Kidney capillary endothelial cell (primary cell): Measurements from ENCODE around the gene USP32.
"Not testable (repeated sequence)": the region's sequence is repeated elsewhere in the genome, so short reads cannot be mapped to it uniquely, and the experiment has no call there.

Experiments
- DNase-seq: peaks from one replicate; pipeline ENCODE4 v3.0.0-alpha.2; 2018; ENCODE audit warnings: low spot score

USP32 gene

DNA sequence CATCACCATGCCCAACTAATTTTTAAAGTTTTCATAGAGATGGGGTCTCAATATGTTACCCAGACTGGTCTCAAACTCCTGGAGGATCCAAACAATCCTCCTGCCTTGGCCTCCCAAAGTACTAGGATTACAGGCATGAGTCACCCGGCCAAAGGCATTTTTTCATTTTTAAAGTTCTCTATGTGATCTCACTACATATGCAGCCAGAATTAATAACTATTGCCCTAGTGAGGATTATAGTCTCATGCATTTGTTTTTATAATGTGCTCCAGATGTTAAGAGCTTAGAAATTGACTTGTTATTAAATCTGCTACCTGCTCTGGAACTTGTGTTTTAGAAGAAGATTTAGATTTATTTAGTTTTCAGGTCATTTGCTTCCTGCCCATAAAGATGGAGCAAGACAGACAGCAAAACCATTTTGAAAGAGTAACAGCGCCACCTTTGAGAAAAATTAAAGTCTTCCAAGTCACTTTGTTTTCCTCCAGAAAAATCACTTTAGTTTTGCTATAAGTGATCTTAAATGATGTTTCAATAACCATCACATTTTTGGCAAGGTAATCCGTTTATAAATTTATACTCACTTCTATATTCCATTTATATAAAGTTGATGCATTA, 162.6 kb downstream of the USP32 start:
- no peak for DNase-seq

- DNase-seq: not testable (repeated sequence)
Observed at GRCh38 chr17:60227276-60227675, 164.7 kb downstream of the USP32 start.

- DNase-seq: no peak
Observed at GRCh38 chr17:60224064-60224463, 167.9 kb downstream of the USP32 start.

DNA sequence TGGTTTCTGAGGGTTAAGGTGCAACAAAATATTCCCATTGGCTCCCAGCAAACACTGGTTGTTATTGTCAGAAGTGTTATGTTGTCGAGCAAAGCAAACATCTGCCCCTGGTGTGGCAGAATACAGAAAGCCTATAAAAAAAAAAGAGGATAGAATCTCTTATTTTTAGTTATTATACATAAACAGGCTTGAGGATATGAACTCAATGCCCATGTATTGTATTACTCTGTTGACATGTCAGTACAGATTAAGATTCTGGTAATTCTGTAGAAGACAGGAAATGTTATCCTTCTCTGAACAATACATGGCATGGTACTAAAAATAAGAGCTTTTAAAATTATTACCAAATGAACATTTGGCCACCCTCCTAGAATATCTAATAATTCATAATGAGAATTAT, 168.5 kb downstream of the USP32 start:
- DNase-seq: no peak

- DNase-seq: not testable (repeated sequence)
Observed at GRCh38 chr17:60218774-60219173, 173.2 kb downstream of the USP32 start.

DNA sequence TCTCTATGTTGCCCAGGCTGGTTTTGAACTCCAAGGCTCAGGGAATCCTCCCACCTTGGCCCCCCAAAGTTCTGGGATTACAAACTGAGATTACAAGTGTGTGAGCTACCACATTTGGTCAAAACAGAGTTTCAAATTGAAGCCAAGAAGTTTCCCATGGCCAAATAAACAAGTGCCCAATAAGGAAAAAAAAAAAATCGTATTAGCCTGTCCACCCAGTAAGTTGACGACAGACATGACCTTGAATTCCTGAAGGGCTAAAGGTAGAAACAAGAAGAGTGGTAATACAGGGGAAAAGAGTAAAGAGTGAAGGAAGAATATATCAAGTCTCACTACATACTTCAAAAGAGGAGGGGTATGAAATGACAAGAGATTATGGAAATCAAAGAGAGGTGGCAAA, 176.0 kb downstream of the USP32 start:
- DNase-seq: not testable (repeated sequence)

GRCh38 chr17:60211282-60211681, 180.7 kb downstream of the USP32 start:
- not testable (repeated sequence) for DNase-seq

GRCh38 chr17:60208302-60208701, 183.6 kb downstream of the USP32 start:
- DNase-seq: not testable (repeated sequence)

GRCh38 chr17:60205782-60206181, 186.2 kb downstream of the USP32 start:
- DNase-seq: not testable (repeated sequence)

- not testable (repeated sequence) for DNase-seq
Observed at GRCh38 chr17:60198630-60199029, 193.3 kb downstream of the USP32 start.

- DNase-seq: not testable (repeated sequence)
Observed at GRCh38 chr17:60194141-60194540, 197.8 kb downstream of the USP32 start.

DNA sequence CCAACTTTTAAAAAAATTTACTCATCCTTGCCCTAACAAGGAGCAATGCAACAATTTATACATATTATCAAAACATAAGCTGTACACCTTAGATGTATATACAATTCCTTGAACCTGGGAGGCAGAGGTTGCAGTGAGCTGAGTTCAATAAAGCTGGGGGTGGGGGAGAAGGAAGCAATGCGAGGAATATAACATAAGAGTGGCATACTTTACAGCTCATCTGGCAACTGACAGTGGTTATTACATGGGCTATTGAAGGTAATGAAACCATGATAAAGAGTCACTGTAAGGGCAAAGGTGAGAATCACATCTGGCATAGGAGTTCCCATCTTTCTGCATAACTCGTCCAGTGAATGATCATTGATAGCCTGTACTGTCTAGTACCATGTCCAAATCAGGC, 198.5 kb downstream of the USP32 start:
- DNase-seq: no peak

GRCh38 chr17:60193032-60193431, 198.9 kb downstream of the USP32 start:
- DNase-seq: not testable (repeated sequence)

- DNase-seq: not testable (repeated sequence)
Observed at GRCh38 chr17:60190032-60190431, 201.9 kb downstream of the USP32 start.

GRCh38 chr17:60188759-60189158, 203.2 kb downstream of the USP32 start:
- no peak for DNase-seq

- DNase-seq: not testable (repeated sequence)
Observed at GRCh38 chr17:60186846-60187745, 204.8 kb downstream of the USP32 start.

GRCh38 chr17:60186372-60186771, 205.6 kb downstream of the USP32 start:
- DNase-seq: not testable (repeated sequence)

DNA sequence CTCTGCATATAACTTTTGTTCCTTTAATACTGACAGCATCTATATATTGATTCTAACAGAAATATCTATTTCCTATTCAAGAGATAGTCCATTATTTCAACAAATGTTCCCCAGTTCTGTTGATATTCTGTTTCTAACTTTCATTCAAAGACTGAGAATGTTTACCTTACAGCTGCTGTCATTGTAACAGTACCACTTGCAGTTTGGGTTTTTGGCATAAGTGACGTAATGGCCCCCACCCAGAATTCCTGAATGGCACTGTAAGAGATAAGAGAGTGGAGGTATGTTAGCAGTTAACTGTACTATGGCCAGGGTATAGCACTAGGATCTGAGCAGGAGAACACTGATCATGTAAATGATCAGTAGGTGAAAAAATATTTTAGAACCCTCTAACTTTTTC, 211.6 kb downstream of the USP32 start:
- not testable (repeated sequence) for DNase-seq

DNA sequence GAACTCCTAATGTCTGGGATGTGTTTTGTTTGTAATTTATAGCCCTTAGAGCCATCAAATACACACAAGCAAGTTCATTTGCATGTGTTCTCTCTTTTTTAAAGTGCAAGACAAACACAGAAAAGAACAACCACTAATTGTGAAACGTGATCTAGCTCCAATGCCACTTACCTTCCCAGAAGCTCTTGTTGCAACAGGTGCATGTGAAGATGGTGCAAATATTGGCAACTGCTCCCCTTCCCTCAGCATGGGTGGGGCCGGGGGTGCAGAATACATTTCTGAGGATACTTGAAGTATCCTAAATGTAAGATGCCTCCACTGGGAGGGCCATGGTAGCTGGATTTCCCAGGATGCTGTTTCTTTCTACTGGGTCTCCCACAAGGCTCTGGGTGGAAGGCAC, 213.8 kb downstream of the USP32 start:
- DNase-seq: not testable (repeated sequence)

DNA sequence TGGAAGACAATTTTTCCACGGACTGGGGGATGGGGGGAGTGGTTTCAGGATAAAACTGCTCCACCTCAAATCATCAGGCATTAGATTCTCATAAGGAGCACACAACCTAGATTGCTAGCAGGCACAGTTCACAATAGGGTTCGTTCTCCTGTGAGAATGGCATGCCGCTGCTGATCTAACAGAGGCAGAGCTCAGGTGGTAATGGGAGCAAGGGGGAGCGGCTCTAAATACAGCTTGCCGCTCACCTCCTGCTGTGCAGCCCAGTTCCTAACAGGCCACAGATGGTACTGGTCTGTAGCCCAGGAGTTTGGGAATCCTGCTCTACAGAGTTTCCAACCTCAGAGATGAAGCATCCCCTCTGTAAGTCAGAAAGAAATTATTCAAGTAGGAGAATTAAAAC, 215.2 kb downstream of the USP32 start:
- not testable (repeated sequence) for DNase-seq

- DNase-seq: not testable (repeated sequence)
Observed at GRCh38 chr17:60174767-60175166, 217.2 kb downstream of the USP32 start.

GRCh38 chr17:60174035-60174434, 217.9 kb downstream of the USP32 start:
- no peak for DNase-seq

- DNase-seq: no peak
Observed at GRCh38 chr17:60173304-60173819, 218.6 kb downstream of the USP32 start.
